Fibroblast of villous mesenchyme (primary cell): ENCODE measurements around the gene PLCB2. TPM values are rescaled to one million over a fixed set of nuclear protein-coding genes. Genes with fewer than 3 reads are reported as not detected.
A peak's percentile ranks its signal among the peaks of the same experiment; 100 is the strongest.

Experiments used
- DNase-seq: peaks from one replicate; pipeline ENCODE4 v3.0.0-alpha.2; 2010; ENCODE audit warnings: low read depth
- H3K4me3 ChIP-seq: 2 replicates; pipeline ENCODE4 v1.5.1; 2011; ENCODE audit warnings: low read depth, mild to moderate bottlenecking, low read length
- total RNA-seq: library from RNA; depleted of rRNA; stranded (reverse); fragments of >200 nt; gene quantifications from 2 replicates; pipeline ENCODE4 v1.2.3, GENCODE V29; 2012
- TF ChIP-seq, protein P1 (sequence below): IDR thresholded peaks from 2 replicates; pipeline ENCODE4 v1.5.1; 2012; ENCODE audit warnings: low read depth, mild to moderate bottlenecking, low read length; ENCODE audit not compliant: insufficient read depth

The PLCB2 gene
- total RNA-seq, 1 donor: 0.43 TPM

DNA sequence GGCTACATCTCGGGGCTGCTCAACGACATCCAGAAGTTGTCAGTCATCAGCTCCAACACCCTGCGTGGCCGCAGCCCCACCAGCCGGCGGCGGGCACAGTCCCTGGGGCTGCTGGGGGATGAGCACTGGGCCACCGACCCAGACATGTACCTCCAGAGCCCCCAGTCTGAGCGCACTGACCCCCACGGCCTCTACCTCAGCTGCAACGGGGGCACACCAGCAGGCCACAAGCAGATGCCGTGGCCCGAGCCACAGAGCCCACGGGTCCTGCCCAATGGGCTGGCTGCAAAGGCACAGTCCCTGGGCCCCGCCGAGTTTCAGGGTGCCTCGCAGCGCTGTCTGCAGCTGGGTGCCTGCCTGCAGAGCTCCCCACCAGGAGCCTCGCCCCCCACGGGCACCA lies 41.9 kb downstream of the PLCB2 start:
- DNase-seq: no peak
- TF ChIP-seq, protein P1, sequence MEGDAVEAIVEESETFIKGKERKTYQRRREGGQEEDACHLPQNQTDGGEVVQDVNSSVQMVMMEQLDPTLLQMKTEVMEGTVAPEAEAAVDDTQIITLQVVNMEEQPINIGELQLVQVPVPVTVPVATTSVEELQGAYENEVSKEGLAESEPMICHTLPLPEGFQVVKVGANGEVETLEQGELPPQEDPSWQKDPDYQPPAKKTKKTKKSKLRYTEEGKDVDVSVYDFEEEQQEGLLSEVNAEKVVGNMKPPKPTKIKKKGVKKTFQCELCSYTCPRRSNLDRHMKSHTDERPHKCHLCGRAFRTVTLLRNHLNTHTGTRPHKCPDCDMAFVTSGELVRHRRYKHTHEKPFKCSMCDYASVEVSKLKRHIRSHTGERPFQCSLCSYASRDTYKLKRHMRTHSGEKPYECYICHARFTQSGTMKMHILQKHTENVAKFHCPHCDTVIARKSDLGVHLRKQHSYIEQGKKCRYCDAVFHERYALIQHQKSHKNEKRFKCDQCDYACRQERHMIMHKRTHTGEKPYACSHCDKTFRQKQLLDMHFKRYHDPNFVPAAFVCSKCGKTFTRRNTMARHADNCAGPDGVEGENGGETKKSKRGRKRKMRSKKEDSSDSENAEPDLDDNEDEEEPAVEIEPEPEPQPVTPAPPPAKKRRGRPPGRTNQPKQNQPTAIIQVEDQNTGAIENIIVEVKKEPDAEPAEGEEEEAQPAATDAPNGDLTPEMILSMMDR: no peak
- H3K4me3 ChIP-seq: no peak overlapping the region

DNA sequence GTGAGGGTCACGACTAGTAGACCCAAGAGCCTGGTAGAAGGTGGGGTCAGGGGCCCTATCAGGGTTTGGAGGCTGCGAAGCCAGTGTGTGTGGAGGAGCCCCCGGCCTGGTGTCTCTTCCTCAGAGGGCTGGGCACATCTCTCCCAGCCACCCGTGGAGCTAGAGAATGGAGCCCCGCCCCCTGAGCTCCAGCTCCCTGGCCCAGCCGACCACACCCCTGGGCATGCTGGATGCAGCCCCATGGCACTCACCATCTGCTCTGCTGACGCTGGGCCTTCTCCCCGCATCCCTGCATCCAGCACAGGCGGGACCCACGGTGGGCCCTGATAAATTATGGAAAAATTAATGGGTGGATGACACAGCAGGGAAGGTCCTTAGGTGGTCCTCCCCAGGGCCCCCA lies 42.4 kb downstream of the PLCB2 start:
- TF ChIP-seq, protein P1: no peak
- DNase-seq: no peak
- H3K4me3 ChIP-seq: no peak overlapping the region

DNA sequence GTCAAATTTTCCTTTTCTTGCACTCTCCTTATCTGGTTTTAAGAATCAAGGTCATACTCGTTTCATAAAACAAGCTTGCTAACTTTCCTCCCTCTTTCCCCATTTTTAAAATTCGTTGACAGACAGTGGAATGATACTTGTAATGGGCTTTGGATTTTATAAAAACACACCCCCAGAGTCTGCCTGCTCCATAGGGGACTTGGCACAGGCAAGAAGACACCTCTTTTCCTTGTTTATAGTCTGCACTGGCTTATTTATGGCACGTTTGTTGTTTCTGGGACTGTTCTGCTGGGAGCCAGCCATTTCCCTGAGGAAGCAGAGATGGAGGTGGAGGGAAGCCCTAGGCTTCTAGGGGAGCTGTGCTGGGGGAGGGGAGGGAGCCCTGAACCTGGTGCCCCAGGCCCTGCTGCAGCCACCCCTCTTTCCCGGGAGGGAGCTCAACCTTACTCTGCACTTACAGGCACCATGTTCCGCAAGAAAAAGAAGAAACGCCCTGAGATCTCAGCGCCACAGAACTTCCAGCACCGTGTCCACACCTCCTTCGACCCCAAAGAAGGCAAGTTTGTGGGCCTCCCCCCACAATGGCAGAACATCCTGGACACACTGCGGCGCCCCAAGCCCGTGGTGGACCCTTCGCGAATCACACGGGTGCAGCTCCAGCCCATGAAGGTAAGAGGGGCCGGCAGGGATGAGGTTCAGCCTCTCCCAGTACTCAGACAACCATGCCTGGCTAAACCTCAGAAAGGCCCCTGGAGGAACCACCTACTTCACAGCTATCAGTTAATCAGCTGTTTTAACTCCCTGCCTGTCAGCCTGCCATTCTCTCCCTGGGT lies 43.2 kb downstream of the PLCB2 start:
- no peak for DNase-seq
- TF ChIP-seq, protein P1: no peak
- no peak overlapping the region for H3K4me3 ChIP-seq

DNA sequence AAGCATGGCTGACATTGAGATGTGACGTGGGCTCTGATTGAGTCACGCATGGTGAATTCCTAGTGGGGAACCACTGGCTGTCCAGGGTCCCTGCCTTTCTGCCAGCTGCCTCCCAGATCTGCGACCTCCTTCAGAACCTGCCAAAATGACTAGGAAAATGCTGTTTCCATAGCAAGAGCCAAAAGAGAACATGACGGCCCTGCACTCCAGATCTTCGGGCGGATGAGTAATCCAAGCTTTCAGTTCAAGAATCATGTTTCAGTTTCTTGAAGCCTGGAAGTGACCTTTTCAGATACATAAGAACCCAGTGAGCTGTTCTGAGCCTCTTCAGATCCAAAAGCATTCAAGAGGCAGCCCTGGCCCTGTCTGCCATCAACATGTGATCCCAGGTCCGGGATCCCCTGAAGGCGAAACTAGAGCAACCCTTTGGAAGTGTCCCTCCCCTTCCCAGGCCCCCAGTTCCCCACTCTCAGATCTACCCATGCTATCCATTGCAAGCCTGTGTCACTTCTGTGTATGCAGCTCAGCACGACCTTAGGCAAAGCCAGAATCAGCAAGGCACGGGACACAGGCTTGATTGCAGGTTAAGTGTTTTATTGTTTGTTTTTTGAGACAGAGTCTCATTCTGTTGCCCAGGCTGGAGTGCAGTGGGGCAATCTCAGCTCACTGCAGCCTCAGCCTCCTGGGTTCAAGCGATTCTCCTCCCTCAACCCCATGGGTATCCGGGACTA lies 44.5 kb downstream of the PLCB2 start:
- TF ChIP-seq, protein P1: no peak
- no peak overlapping the region for H3K4me3 ChIP-seq
- peak; percentile 49 for DNase-seq

DNA sequence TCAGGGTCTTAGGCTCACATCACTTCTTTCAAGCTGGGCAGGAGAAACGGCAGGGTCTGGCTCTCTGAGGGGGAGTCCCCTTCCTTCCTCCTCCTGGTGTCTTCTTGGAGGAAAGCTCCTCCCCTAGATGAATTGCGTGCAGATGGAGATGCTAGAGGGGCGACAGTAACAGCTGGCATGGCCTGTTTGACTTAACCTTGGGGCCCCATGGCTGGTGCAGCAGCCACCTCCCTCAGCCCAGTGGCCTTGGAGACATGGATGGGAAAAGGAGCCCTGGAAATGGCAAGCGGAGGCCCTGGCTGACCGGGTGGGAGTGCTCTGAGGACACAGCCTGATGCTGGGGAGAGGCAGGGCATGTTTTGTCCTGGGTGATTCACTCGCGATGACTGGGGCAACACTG lies 48.7 kb downstream of the PLCB2 start:
- DNase-seq: no peak
- H3K4me3 ChIP-seq: no peak overlapping the region
- TF ChIP-seq, protein P1: no peak

DNA sequence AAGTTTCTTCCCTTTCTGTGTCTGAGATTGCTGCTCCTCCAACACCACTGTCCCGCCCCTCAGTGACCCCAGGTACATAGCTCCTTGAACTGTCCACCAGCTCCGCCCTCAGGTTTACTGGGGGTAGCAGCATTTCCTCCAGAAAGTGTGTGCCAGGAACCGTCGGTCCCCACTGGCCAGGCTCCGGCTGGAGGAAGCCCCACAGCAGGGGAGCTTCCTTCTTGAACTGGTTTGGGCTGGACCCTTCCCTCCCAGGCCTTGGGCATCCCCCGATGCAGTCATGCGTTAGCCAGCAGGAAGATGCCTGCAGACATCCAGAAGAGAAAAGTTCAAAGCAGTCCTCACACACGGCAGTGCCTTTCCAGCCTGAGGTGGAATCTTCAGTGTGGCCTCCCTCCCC lies 49.2 kb downstream of the PLCB2 start:
- TF ChIP-seq, protein P1: no peak
- no peak overlapping the region for H3K4me3 ChIP-seq
- no peak for DNase-seq
